Erythroblast (primary cell): ENCODE data around the gene POP7.

Experiments used
- GATA1 ChIP-seq: IDR thresholded peaks from 2 replicates; pipeline ENCODE4 v1.6.1; 2011; ENCODE audit warnings: low read depth, mild to moderate bottlenecking, control low read depth, low read length, moderate library complexity
- POLR2A ChIP-seq: IDR thresholded peaks from 2 replicates; pipeline ENCODE4 v1.6.1; 2011; ENCODE audit warnings: mild to moderate bottlenecking, low read length

- no peak for TF ChIP-seq POLR2A
- TF ChIP-seq GATA1 = no peak
These were observed 22.0 kb upstream of the POP7 start for GRCh38 chr7:100683659-100684533.
